Upper lobe of left lung (tissue), 4 donors: ENCODE measurements around the gene AHRR.

Experiments used
- CTCF ChIP-seq, 6 experiments: fragments of 450-650 bp in 4 of 6; fragments of 200-600 bp in 2 of 6; sonication (generic) in 2 of 6; IDR thresholded peaks; one replicate each; pipeline ENCODE4 v1.5.1; 2016 to 2019; ENCODE audit warnings: antibody characterized with exemption in 6 of 6
- EP300 ChIP-seq, 4 donors: sonication (generic); formaldehyde crosslinking; IDR thresholded peaks; one replicate each; pipeline ENCODE4 v1.5.1; 2017; ENCODE audit warnings: antibody characterized with exemption in 4 of 4, control low read depth in 2 of 4
- POLR2A ChIP-seq, 4 donors: fragments of 450-650 bp; IDR thresholded peaks; one replicate each; pipeline ENCODE4 v1.5.1; 2016 to 2017; ENCODE audit warnings: antibody characterized with exemption in 4 of 4, mild to moderate bottlenecking in 2 of 4
- POLR2AphosphoS5 ChIP-seq, 2 donors: sonication (generic); formaldehyde crosslinking; IDR thresholded peaks; one replicate each; pipeline ENCODE4 v1.5.1; 2017; ENCODE audit warnings: antibody characterized with exemption in 2 of 2

GRCh38 chr5:351084-351920 is 29.8 kb downstream of the AHRR start:
- TF ChIP-seq CTCF (IDR thresholded peaks at IDR 0.05) (no peak), POLR2AphosphoS5 (IDR thresholded peaks at IDR 0.05) (no peak), EP300 (IDR thresholded peaks at IDR 0.05) (no peak), POLR2A (IDR thresholded peaks at IDR 0.05) (no peak)
